ENCODE results near the gene EYS. TPM values are rescaled to one million over a fixed set of nuclear protein-coding genes. Genes with fewer than 3 reads are reported as not detected.

Gene EYS
- total and polyA plus RNA-seq, 2 donors from 2014 or later: not detected

- intact Hi-C loops (cut with DNase I): no loop called here
- Histone ChIP-seq H3K4me1 (ENCODE audit: control insufficient read depth in 2 of 3, insufficient read depth in 2 of 3, low read depth in 1 of 3, low read length in 3 of 3) (no peaks in the 10 kb centered on the region), H3K27ac (ENCODE audit: low read depth in 2 of 2, low read length in 2 of 2) (no peak overlapping the region), H3K4me3 (ENCODE audit: low read length in 3 of 3) (no peak overlapping the region), H3K9ac (ENCODE audit: low read length in 3 of 3) (no peak overlapping the region), H3K36me3 (ENCODE audit: control insufficient read depth in 2 of 3, insufficient read depth in 3 of 3, low read length in 3 of 3) (no peaks in the 10 kb centered on the region), H3K9me3 (ENCODE audit: control insufficient read depth in 2 of 3, insufficient read depth in 1 of 3, low read length in 3 of 3) (no peaks in the 10 kb centered on the region), H3K27me3 (ENCODE audit: control insufficient read depth, insufficient read depth, low read length) (no peaks in the 10 kb centered on the region)
- DNase-seq (no peak), FAIRE-seq (no peak)
- no peak for TF ChIP-seq CTCF (IDR thresholded peaks at IDR 0.05; ENCODE audit: borderline replicate concordance, extremely low read depth, insufficient read depth)
These were observed 1436.9 kb downstream of the EYS start for GRCh38 chr6:64270083-64270482.

GRCh38 chr6:64266351-64266821, 1440.6 kb downstream of the EYS start:
- no peaks in the 10 kb centered on the region for H3K36me3 ChIP-seq (ENCODE audit: control insufficient read depth in 2 of 3, insufficient read depth in 3 of 3, low read length in 3 of 3)
- intact Hi-C loops (cut with DNase I): no loop called here
- FAIRE-seq: no peak

GRCh38 chr6:64263778-64264177, 1443.2 kb downstream of the EYS start:
- no peaks in the 10 kb centered on the region for H3K4me1 ChIP-seq (ENCODE audit: control insufficient read depth in 2 of 3, insufficient read depth in 2 of 3, low read depth in 1 of 3, low read length in 3 of 3)
- H3K4me3 ChIP-seq (ENCODE audit: low read length in 3 of 3): no peak overlapping the region
- intact Hi-C loops (cut with DNase I): no loop called here
- no peak for TF ChIP-seq CTCF (IDR thresholded peaks at IDR 0.05; ENCODE audit: borderline replicate concordance, extremely low read depth, insufficient read depth)
- FAIRE-seq (no peak), DNase-seq (no peak)
- no peak overlapping the region for H3K27ac ChIP-seq (ENCODE audit: low read depth in 2 of 2, low read length in 2 of 2)
- no peaks in the 10 kb centered on the region for H3K27me3 ChIP-seq (ENCODE audit: control insufficient read depth, insufficient read depth, low read length)
- no peaks in the 10 kb centered on the region for H3K36me3 ChIP-seq (ENCODE audit: control insufficient read depth in 2 of 3, insufficient read depth in 3 of 3, low read length in 3 of 3)
- no peaks in the 10 kb centered on the region for H3K9me3 ChIP-seq (ENCODE audit: control insufficient read depth in 2 of 3, insufficient read depth in 1 of 3, low read length in 3 of 3)
- no peak overlapping the region for H3K9ac ChIP-seq (ENCODE audit: low read length in 3 of 3)

More at GRCh38 chr6:64266351-64266821, 1440.6 kb downstream of the EYS start:
- TF ChIP-seq CTCF (IDR thresholded peaks at IDR 0.05; ENCODE audit: borderline replicate concordance, extremely low read depth, insufficient read depth): no peak
- peak in 2 of 5 donors; percentile 22 to 33 for DNase-seq
- Histone ChIP-seq H3K4me1 (ENCODE audit: control insufficient read depth in 2 of 3, insufficient read depth in 2 of 3, low read depth in 1 of 3, low read length in 3 of 3) (no peaks in the 10 kb centered on the region), H3K9me3 (ENCODE audit: control insufficient read depth in 2 of 3, insufficient read depth in 1 of 3, low read length in 3 of 3) (no peaks in the 10 kb centered on the region), H3K27ac (ENCODE audit: low read depth in 2 of 2, low read length in 2 of 2) (no peak overlapping the region), H3K9ac (ENCODE audit: low read length in 3 of 3) (no peak overlapping the region), H3K4me3 (ENCODE audit: low read length in 3 of 3) (no peak overlapping the region), H3K27me3 (ENCODE audit: control insufficient read depth, insufficient read depth, low read length) (no peaks in the 10 kb centered on the region)

- intact Hi-C loops (cut with DNase I): no loop called here
These were observed 1447.7 kb downstream of the EYS start for GRCh38 chr6:64259372-64259771.

More at GRCh38 chr6:64259372-64259771, 1447.7 kb downstream of the EYS start:
- H3K9ac ChIP-seq (ENCODE audit: low read length in 3 of 3): no peak overlapping the region
- no peak overlapping the region for H3K4me3 ChIP-seq (ENCODE audit: low read length in 3 of 3)
- no peak overlapping the region for H3K27ac ChIP-seq (ENCODE audit: low read depth in 2 of 2, low read length in 2 of 2)
- TF ChIP-seq CTCF (IDR thresholded peaks at IDR 0.05; ENCODE audit: borderline replicate concordance, extremely low read depth, insufficient read depth): no peak
- no peaks in the 10 kb centered on the region for H3K9me3 ChIP-seq (ENCODE audit: control insufficient read depth in 2 of 3, insufficient read depth in 1 of 3, low read length in 3 of 3)
- DNase-seq (no peak), FAIRE-seq (no peak)
- H3K4me1 ChIP-seq (ENCODE audit: control insufficient read depth in 2 of 3, insufficient read depth in 2 of 3, low read depth in 1 of 3, low read length in 3 of 3): no peaks in the 10 kb centered on the region
- H3K27me3 ChIP-seq (ENCODE audit: control insufficient read depth, insufficient read depth, low read length): no peaks in the 10 kb centered on the region
- H3K36me3 ChIP-seq (ENCODE audit: control insufficient read depth in 2 of 3, insufficient read depth in 3 of 3, low read length in 3 of 3): no peaks in the 10 kb centered on the region

Data from kidney (tissue), 14 donors.